ENCODE data around the gene GSG1L.
"Not testable (repeated sequence)": the region's sequence is repeated elsewhere in the genome, so short reads cannot be mapped to it uniquely, and the experiment has no call there.

The GSG1L gene

GRCh38 chr16:27977966-27978365 lies 85.5 kb downstream of the GSG1L start:
- no peak for DNase-seq

- no peak for DNase-seq
Observed at GRCh38 chr16:27976990-27977389, 86.5 kb downstream of the GSG1L start.

GRCh38 chr16:27974896-27975540 lies 88.5 kb downstream of the GSG1L start:
- no peak for DNase-seq

GRCh38 chr16:27973678-27974077 lies 89.8 kb downstream of the GSG1L start:
- DNase-seq, result no peak

- peak; percentile 27 for DNase-seq
Observed at GRCh38 chr16:27972500-27972899, 91.0 kb downstream of the GSG1L start.

- DNase-seq, result no peak
Observed at GRCh38 chr16:27969574-27969973, 93.9 kb downstream of the GSG1L start.

- DNase-seq, result no peak
Observed at GRCh38 chr16:27967169-27967568, 96.3 kb downstream of the GSG1L start.

GRCh38 chr16:27966756-27967155 lies 96.8 kb downstream of the GSG1L start:
- no peak for DNase-seq

GRCh38 chr16:27965801-27966200 lies 97.7 kb downstream of the GSG1L start:
- no peak for DNase-seq

- DNase-seq, result no peak
Observed at GRCh38 chr16:27963471-27963965, 100.0 kb downstream of the GSG1L start.

GRCh38 chr16:27962197-27962596 lies 101.3 kb downstream of the GSG1L start:
- DNase-seq, result no peak

GRCh38 chr16:27961296-27961620 lies 102.3 kb downstream of the GSG1L start:
- no peak for DNase-seq

- no peak for DNase-seq
Observed at GRCh38 chr16:27960619-27961295, 102.8 kb downstream of the GSG1L start.

- DNase-seq, result no peak
Observed at GRCh38 chr16:27959914-27960313, 103.6 kb downstream of the GSG1L start.

GRCh38 chr16:27954191-27954590 lies 109.3 kb downstream of the GSG1L start:
- DNase-seq, result no peak

GRCh38 chr16:27952811-27953210 lies 110.7 kb downstream of the GSG1L start:
- DNase-seq, result no peak

- DNase-seq, result peak; percentile 26
Observed at GRCh38 chr16:27951489-27952120, 111.9 kb downstream of the GSG1L start.

GRCh38 chr16:27950206-27950887 lies 113.2 kb downstream of the GSG1L start:
- no peak for DNase-seq

GRCh38 chr16:27947696-27948095 lies 115.8 kb downstream of the GSG1L start:
- DNase-seq, result no peak

GRCh38 chr16:27945233-27945973 lies 118.1 kb downstream of the GSG1L start:
- no peak for DNase-seq

GRCh38 chr16:27943766-27944165 lies 119.7 kb downstream of the GSG1L start:
- no peak for DNase-seq

- DNase-seq, result not testable (repeated sequence)
Observed at GRCh38 chr16:27942071-27942470, 121.4 kb downstream of the GSG1L start.

GRCh38 chr16:27935076-27935475 lies 128.4 kb downstream of the GSG1L start:
- DNase-seq, result no peak
